Muscle of leg (tissue), 11 donors: ENCODE data around the gene PPEF2. TPM values are rescaled to one million over a fixed set of nuclear protein-coding genes. Genes with fewer than 3 reads are reported as not detected.

Experiments
- DNase-seq: peaks from one replicate; pipeline ENCODE4 v3.0.0; 2013
- H3K27ac ChIP-seq: one replicate; pipeline ENCODE4 v1.5.1; 2013; ENCODE audit warnings: mild to moderate bottlenecking, low read length, control low read depth
- H3K27me3 ChIP-seq: one replicate; pipeline ENCODE4 v1.6.1; 2013; ENCODE audit warnings: low read length; ENCODE audit not compliant: control insufficient read depth, insufficient read depth
- H3K36me3 ChIP-seq: one replicate; pipeline ENCODE4 v1.6.1; 2013; ENCODE audit warnings: low read length; ENCODE audit not compliant: control insufficient read depth, insufficient read depth
- H3K4me1 ChIP-seq: one replicate; pipeline ENCODE4 v1.6.1; 2013; ENCODE audit warnings: low read length; ENCODE audit not compliant: control insufficient read depth, insufficient read depth
- H3K4me3 ChIP-seq: one replicate; pipeline ENCODE4 v1.5.1; 2013; ENCODE audit warnings: low read length, control low read depth
- H3K9me3 ChIP-seq: replicated peaks from 2 replicates; pipeline ENCODE4 v1.6.1; 2013; ENCODE audit warnings: low read depth, low read length; ENCODE audit not compliant: control insufficient read depth
- WGBS: methylation state at CpG from one replicate; pipeline ENCODE4 v1.1.5; 2013; ENCODE audit warnings: missing lambda C conversion rate; ENCODE audit not compliant: insufficient coverage; 5-methylcytosine and 5-hydroxymethylcytosine counted together
- polyA plus RNA-seq, 8 donors: library from polyadenylated mRNA; unstranded; fragments of 120-200 nt; gene quantifications; one replicate each; pipeline versions ENCODE4 v1.2.1 to v1.2.3, GENCODE V29; 2013; ENCODE audit warnings: inconsistent platforms in 1 of 8, low replicate concordance in 1 of 8; ENCODE audit not compliant: insufficient read length in 8 of 8, insufficient read depth in 1 of 8
- total RNA-seq: library from RNA; stranded (reverse); fragments of 120-200 nt; gene quantifications from one replicate; pipeline ENCODE4 v1.2.4, GENCODE V29; 2013

Gene PPEF2
- total and polyA plus RNA-seq, 9 donors = 0.04 to 0.43 (median 0.18) TPM; not detected in 4

DNA sequence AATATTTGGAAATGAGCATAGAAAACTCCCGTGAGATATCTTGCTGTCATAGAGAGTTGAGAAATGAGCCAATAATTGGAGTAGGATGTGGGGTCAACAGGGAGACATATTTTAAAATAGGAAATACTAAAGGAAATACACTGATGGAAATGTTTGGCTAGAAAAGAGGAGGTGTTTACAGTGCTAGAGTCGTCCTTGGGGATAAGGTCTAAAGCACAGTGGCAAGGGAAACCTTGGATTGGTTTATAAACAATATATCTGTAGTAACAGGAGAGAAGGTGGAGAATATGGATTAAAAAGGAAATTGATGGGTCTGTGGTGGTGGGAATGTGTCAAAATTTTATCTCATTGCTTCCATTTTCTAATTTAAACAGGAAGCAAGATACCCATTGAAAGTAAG, 82.1 kb downstream of the PPEF2 start:
- Histone ChIP-seq H3K36me3 (peaks cover 5% of the 10 kb centered on the region), H3K4me3 (no peak overlapping the region), H3K4me1 (no peaks in the 10 kb centered on the region), H3K27ac (no peak overlapping the region), H3K9me3 (no peaks in the 10 kb centered on the region), H3K27me3 (no peaks in the 10 kb centered on the region)
- no peak for DNase-seq
- 86% methylated on average over 1 of the region's 2 CpGs for WGBS

DNA sequence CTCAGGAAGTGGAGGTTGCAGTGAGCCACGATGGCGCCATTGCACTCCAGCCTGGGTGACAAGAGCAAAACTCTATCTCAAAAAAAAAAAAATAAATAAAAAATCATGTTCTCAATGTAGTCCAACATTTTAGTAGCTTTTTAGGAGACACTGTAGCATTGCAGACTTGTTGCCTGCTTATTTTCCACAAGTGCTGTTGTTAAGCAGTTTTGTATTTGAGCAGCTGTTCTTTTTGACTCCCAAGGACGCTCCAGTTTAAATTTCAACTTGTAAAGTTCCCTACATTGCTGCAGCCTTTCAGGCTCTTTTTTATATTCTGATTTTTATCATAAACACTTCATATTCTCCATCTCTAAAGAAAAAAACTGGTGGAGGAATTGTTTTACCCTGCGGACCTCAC, 83.1 kb downstream of the PPEF2 start:
- no peak overlapping the region for H3K27ac ChIP-seq
- no peak overlapping the region for H3K4me3 ChIP-seq
- no peaks in the 10 kb centered on the region for H3K27me3 ChIP-seq
- no peak for DNase-seq
- H3K9me3 ChIP-seq = no peaks in the 10 kb centered on the region
- WGBS = no CpG with 5 or more reads among the region's 4 CpGs
- peaks cover 14% of the 10 kb centered on the region for H3K36me3 ChIP-seq
- H3K4me1 ChIP-seq = no peaks in the 10 kb centered on the region

DNA sequence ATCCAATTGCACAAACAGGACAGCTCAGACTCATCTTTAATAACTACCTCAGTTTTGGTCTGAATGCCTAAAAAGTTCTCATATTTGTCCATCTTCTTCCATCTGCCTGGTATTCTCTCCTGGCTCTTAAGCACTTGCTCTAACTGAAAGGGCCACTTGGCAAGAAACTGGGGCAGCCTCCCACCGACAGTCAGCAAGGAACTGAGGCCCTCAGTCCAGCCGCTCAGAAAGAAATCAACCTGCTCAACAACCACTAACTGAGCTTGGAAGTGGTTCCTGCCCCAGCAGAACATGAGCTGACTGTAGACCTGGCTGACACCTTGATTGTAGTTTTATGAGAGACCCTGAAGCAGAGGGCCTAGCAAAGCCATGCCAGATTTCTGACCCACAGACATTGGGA, 84.4 kb downstream of the PPEF2 start:
- no CpG with 5 or more reads among the region's 2 CpGs for WGBS

More for the DNA sequence above, 84.4 kb downstream of the PPEF2 start:
- no peaks in the 10 kb centered on the region for H3K4me1 ChIP-seq
- H3K9me3 ChIP-seq = no peaks in the 10 kb centered on the region
- H3K4me3 ChIP-seq = no peak overlapping the region
- H3K36me3 ChIP-seq = peaks cover 17% of the 10 kb centered on the region
- no peak for DNase-seq
- H3K27me3 ChIP-seq = no peaks in the 10 kb centered on the region
- H3K27ac ChIP-seq = no peak overlapping the region

Other genes with a start within 250 kb of the PPEF2 start
- gene G3BP2, start 229.0 kb downstream of the PPEF2 start, total RNA-seq = 116 TPM
- gene G3BP2, start 229.0 kb downstream of the PPEF2 start, polyA plus RNA-seq = 100 to 1,000 TPM in 7 of 8 donors, 10 to 100 TPM in 1; 97.7 to 180 (median 161) TPM
- gene USO1, start 177.9 kb downstream of the PPEF2 start, total RNA-seq = 187 TPM
- 100 to 1,000 TPM; 145 to 209 (median 174) TPM for gene USO1, start 177.9 kb downstream of the PPEF2 start, polyA plus RNA-seq
- gene NAAA, start 38.6 kb upstream of the PPEF2 start, total RNA-seq = 8.8 TPM
- gene NAAA, start 38.6 kb upstream of the PPEF2 start, polyA plus RNA-seq = 10 to 100 TPM in 7 of 8 donors, 1 to 10 TPM in 1; 7.4 to 21.6 (median 12.0) TPM
- gene SDAD1, start 88.5 kb upstream of the PPEF2 start, total RNA-seq = 23.4 TPM
- gene SDAD1, start 88.5 kb upstream of the PPEF2 start, polyA plus RNA-seq = 10 to 100 TPM; 21.0 to 32.4 (median 27.0) TPM
- 0.04 TPM for gene CXCL9, start 105.1 kb upstream of the PPEF2 start, total RNA-seq
- under 1 TPM in 6 of 8 donors, not detected in 2; 0.04 to 0.41 (median 0.09) TPM for gene CXCL9, start 105.1 kb upstream of the PPEF2 start, polyA plus RNA-seq
- 0.09 TPM for gene CXCL10, start 121.0 kb upstream of the PPEF2 start, total RNA-seq
- gene CXCL10, start 121.0 kb upstream of the PPEF2 start, polyA plus RNA-seq = 1 to 10 TPM in 1 of 8 donors, under 1 TPM in 6, not detected in 1; 0.14 to 1.1 (median 0.23) TPM
- gene CXCL11, start 133.6 kb upstream of the PPEF2 start, total RNA-seq = not detected
- gene CXCL11, start 133.6 kb upstream of the PPEF2 start, polyA plus RNA-seq = under 1 TPM in 1 of 8 donors, not detected in 7; 0.07 TPM
- 26.0 TPM for gene ART3, start 172.3 kb upstream of the PPEF2 start, total RNA-seq
- 10 to 100 TPM; 21.7 to 54.3 (median 38.9) TPM for gene ART3, start 172.3 kb upstream of the PPEF2 start, polyA plus RNA-seq
- gene NUP54, start 245.9 kb upstream of the PPEF2 start, total RNA-seq = 45.7 TPM
- gene NUP54, start 245.9 kb upstream of the PPEF2 start, polyA plus RNA-seq = 10 to 100 TPM; 31.9 to 45.4 (median 39.3) TPM